BJ (cell line): Measurements from ENCODE around the gene MAPRE2. TPM values are rescaled to one million over a fixed set of nuclear protein-coding genes. Genes with fewer than 3 reads are reported as not detected.

Experiments
- CTCF ChIA-PET: fragments of 350-600 bp; formaldehyde crosslinking; extraction: SDS; loops from one replicate; lab custom pipeline; 2021; ENCODE audit warnings: antibody characterized with exemption, inconsistent platforms; lab: Yijun Ruan, JAX
- POLR2A ChIA-PET: fragments of 300-600 bp; sonication (Branson Sonifier 250); formaldehyde crosslinking; extraction: SDS; loops from one replicate; lab custom pipeline; 2021; ENCODE audit warnings: antibody characterized with exemption; lab: Charles Lee
- DNase-seq: peaks from one replicate; pipeline ENCODE4 v3.0.0-alpha.2; 2011; ENCODE audit warnings: low read depth
- H3K27me3 ChIP-seq: 2 replicates; pipeline ENCODE4 v1.6.0; 2011; ENCODE audit warnings: low read length; ENCODE audit not compliant: control insufficient read depth, insufficient read depth
- H3K36me3 ChIP-seq: 2 replicates; pipeline ENCODE4 v1.5.1; 2011; ENCODE audit warnings: low read length; ENCODE audit not compliant: control insufficient read depth, insufficient read depth
- H3K4me3 ChIP-seq: 2 replicates; pipeline ENCODE4 v1.5.1; 2011; ENCODE audit warnings: low read depth, mild to moderate bottlenecking, control low read depth, low read length
- polyA plus RNA-seq: library from polyadenylated mRNA; depleted of rRNA; stranded (reverse); fragments of >200 nt; gene quantifications from 2 replicates; pipeline ENCODE4 v1.2.3, GENCODE V29; 2011
- TF ChIP-seq, protein P1 (sequence below): IDR thresholded peaks from 2 replicates; pipeline ENCODE4 v1.5.1; 2011; ENCODE audit warnings: low read depth, mild to moderate bottlenecking, control low read depth, inconsistent platforms, low read length, moderate library complexity; ENCODE audit not compliant: insufficient read depth

The MAPRE2 gene
- polyA plus RNA-seq, 1 experiment: 23.8 TPM

DNA sequence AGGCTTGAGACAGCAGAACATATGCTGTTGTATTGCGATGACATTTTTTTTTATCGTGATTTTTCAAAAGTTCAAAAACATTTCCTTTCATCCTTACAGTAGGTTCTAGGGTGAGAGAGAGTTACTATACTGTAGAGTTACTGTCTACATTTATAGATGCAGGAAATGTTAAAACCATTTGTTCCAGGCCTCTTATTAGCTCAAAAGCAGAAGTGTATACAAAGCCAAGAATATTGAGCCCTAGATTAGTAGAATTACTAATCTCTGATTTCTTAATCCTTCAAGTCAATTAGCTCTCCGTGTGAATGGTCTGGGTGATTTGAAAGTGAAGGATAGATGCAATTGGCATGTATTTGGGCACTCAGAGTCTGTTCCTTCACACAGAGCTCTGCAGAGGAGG is 73.1 kb downstream of the MAPRE2 start:
- no peaks in the 10 kb centered on the region for H3K36me3 ChIP-seq
- CTCF ChIA-PET: interaction anchor here (0.8 to 1.6 kb wide), 5 partner anchors 11 to 47 kb away, joined by 3 to 6 read pairs (median 4); no protein-coding TSS in a partner anchor
- H3K27me3 ChIP-seq: no peaks in the 10 kb centered on the region
- H3K4me3 ChIP-seq: no peak overlapping the region
- POLR2A ChIA-PET: no interaction called here
- TF ChIP-seq, protein P1, sequence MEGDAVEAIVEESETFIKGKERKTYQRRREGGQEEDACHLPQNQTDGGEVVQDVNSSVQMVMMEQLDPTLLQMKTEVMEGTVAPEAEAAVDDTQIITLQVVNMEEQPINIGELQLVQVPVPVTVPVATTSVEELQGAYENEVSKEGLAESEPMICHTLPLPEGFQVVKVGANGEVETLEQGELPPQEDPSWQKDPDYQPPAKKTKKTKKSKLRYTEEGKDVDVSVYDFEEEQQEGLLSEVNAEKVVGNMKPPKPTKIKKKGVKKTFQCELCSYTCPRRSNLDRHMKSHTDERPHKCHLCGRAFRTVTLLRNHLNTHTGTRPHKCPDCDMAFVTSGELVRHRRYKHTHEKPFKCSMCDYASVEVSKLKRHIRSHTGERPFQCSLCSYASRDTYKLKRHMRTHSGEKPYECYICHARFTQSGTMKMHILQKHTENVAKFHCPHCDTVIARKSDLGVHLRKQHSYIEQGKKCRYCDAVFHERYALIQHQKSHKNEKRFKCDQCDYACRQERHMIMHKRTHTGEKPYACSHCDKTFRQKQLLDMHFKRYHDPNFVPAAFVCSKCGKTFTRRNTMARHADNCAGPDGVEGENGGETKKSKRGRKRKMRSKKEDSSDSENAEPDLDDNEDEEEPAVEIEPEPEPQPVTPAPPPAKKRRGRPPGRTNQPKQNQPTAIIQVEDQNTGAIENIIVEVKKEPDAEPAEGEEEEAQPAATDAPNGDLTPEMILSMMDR: no peak
- DNase-seq: no peak

DNA sequence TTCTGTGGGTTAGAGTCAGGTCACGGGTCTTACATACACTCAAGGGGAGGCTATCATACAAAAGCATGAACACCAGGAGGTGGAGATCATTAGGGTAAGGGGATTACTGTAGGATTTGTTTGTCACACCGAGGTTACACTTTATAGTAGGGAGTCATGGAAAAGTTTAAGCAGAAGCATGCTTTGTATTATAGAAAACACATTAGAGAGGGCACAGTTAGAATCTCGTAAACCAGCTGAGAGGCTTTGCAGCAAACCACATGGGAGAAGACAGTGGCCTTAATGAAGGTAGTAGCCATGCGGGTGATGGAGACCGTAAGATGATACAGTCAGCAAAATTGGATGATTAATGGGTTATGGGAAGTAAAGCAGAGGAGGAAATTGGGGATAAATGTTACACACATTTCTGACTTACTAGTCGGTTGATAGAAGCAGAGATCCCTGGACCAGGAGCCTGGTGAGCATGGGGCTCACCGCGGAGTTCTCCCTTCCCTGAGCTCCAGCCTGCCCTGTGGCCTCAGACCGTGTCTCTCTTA is 75.6 kb downstream of the MAPRE2 start:
- CTCF ChIA-PET: interaction anchor here (0.9 to 1.5 kb wide), 4 partner anchors 10 to 111 kb away, joined by 3 to 4 read pairs (median 3); no protein-coding TSS in a partner anchor
- no peaks in the 10 kb centered on the region for H3K36me3 ChIP-seq
- H3K27me3 ChIP-seq: no peaks in the 10 kb centered on the region
- H3K4me3 ChIP-seq: no peak overlapping the region
- TF ChIP-seq, protein P1: no peak
- POLR2A ChIA-PET: no interaction called here
- DNase-seq: no peak

DNA sequence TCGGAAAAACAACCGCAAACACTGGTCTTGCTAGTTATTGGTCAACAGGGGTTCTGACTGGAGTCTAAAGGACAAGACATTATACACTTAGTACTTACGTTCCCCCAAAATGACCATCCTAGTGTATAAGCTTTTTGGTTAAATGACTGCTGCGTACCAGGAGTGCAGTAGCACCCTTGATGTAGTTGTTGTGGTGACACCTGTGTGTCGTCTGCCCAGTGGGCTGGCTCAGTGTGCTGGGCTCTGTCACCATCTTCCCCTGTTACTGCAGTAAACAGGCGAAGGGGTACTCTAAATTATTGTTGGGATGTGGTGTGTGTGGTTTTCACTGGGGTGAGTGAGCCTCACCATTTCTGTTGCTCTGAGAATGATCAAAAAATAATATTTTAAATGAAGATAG is 76.2 kb downstream of the MAPRE2 start:
- ChIA-PET CTCF (interaction anchor here (0.9 to 1.5 kb wide), 3 partner anchors 9 to 111 kb away, joined by 3 to 4 read pairs (median 3); no protein-coding TSS in a partner anchor), POLR2A (no interaction called here)
- Histone ChIP-seq H3K36me3 (no peaks in the 10 kb centered on the region), H3K4me3 (no peak overlapping the region), H3K27me3 (no peaks in the 10 kb centered on the region)
- TF ChIP-seq, protein P1: no peak
- DNase-seq: no peak

DNA sequence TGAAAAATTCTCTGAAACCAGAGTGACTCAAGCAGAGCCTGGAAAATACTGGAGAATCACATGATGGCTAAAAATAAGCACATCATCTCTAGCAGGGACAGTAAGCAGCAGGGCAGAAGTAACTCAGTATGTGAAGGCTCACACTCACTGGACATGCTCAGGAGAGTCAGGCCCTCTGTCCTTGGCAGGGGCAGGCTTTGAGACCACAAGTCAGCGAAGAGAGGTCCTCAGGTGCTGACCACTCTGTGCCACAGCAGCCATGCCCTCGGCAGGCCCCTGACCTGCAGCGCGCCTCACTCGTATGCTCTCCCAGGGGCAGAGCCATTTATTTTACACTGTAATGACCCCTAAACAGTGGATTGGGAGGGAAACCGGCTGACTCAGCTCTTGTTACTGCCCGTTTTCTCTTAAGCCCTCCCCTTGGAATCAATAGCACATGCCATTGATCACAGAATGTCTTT is 76.8 kb downstream of the MAPRE2 start:
- Histone ChIP-seq H3K27me3 (no peaks in the 10 kb centered on the region), H3K4me3 (no peak overlapping the region), H3K36me3 (no peaks in the 10 kb centered on the region)
- TF ChIP-seq, protein P1: no peak
- peak; percentile 28 for DNase-seq
- ChIA-PET CTCF (interaction anchor here (0.9 to 1.5 kb wide), 3 partner anchors 9 to 26 kb away, joined by 3 to 4 read pairs (median 3); no protein-coding TSS in a partner anchor), POLR2A (no interaction called here)

DNA sequence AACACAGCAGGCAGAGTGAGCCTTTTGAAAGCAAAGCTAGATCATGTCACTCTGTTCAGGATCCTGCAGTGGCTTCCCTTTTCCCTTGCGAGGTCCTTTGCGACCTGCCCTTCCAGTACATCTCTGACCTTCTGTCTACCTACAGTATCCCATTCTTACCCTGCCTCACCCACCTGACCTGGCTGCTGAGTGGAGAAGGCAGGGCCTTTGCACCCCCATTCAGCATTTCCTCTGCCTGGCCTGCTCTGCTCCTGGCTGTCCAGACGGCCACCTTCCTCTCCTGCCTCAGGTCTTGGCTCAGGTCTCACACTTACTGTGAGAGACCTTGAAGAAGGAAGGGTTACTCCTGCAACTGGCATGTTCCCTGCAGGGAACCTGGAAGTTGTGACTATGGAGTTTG is 77.4 kb downstream of the MAPRE2 start:
- Histone ChIP-seq H3K27me3 (no peaks in the 10 kb centered on the region), H3K4me3 (no peak overlapping the region), H3K36me3 (no peaks in the 10 kb centered on the region)
- no peak for DNase-seq
- POLR2A ChIA-PET: no interaction called here
- CTCF ChIA-PET: interaction anchor here (0.6 to 1.8 kb wide), 4 partner anchors 9 to 112 kb away, joined by 3 to 5 read pairs (median 3); no protein-coding TSS in a partner anchor
- TF ChIP-seq, protein P1: no peak
